Measurements from ENCODE around the gene BAIAP2L2. TPM values are rescaled to one million over a fixed set of nuclear protein-coding genes. Genes with fewer than 3 reads are reported as not detected.

The BAIAP2L2 gene
- total RNA-seq, 1 experiment from 2014 or later: 2.3 TPM

DNA sequence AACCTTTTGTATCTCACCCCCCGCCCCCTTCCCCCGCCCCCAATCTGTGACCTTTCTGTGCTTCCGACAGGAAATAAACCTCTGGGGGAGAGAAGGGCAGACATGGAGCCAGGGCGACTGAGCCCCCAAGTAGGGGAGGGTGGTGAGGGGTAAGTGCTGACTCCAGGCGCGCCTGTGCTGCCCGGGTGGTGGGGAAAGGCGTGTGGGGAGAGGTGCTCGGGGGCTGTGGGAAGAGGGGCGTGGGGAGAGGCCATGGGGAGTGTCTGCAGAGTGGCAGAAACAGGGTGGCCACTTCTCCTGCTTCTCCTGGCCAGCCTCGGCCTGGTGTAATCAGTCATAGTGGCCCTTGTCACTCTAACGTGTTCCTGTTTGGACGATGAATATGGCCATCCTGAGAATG lies 34.5 kb downstream of the BAIAP2L2 start:
- TF ChIP-seq, protein P1, sequence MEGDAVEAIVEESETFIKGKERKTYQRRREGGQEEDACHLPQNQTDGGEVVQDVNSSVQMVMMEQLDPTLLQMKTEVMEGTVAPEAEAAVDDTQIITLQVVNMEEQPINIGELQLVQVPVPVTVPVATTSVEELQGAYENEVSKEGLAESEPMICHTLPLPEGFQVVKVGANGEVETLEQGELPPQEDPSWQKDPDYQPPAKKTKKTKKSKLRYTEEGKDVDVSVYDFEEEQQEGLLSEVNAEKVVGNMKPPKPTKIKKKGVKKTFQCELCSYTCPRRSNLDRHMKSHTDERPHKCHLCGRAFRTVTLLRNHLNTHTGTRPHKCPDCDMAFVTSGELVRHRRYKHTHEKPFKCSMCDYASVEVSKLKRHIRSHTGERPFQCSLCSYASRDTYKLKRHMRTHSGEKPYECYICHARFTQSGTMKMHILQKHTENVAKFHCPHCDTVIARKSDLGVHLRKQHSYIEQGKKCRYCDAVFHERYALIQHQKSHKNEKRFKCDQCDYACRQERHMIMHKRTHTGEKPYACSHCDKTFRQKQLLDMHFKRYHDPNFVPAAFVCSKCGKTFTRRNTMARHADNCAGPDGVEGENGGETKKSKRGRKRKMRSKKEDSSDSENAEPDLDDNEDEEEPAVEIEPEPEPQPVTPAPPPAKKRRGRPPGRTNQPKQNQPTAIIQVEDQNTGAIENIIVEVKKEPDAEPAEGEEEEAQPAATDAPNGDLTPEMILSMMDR (conservative IDR thresholded peaks at IDR 0.05): no peak
- Mint-ChIP-seq H3K9me3 (no peaks in the 10 kb centered on the region), H3K4me1 (peaks cover 0 to 6% of the 10 kb centered on the region in 2 experiments; a peak in 2 of 4 replicates), H3K4me3 (no peak overlapping the region), H3K36me3 (ENCODE audit: insufficient read depth in 1 of 3, low read depth in 3 of 3) (peaks cover 6 to 39% (median 21%) of the 10 kb centered on the region in 3 experiments; a peak in 6 of 7 replicates), H3K27me3 (ENCODE audit: low read depth) (peaks cover 15% of the 10 kb centered on the region), H3K27ac (no peak overlapping the region)
- no peak overlapping the region for H3K27ac ChIP-seq (ENCODE audit: insufficient read length, low read depth, low read length)
- H4K91ac ChIP-seq (ENCODE audit: insufficient read length, low read depth, low read length): no peak overlapping the region
- no peak overlapping the region for H2BK20ac ChIP-seq (ENCODE audit: low read depth, low read length, poor library complexity, severe bottlenecking)
- H3K79me1 ChIP-seq (ENCODE audit: insufficient read depth, low read depth, low read length, poor library complexity, severe bottlenecking): no peaks in the 10 kb centered on the region
- H2BK12ac ChIP-seq (ENCODE audit: insufficient read length, low read depth, low read length): no peak overlapping the region
- no peaks in the 10 kb centered on the region for H3K9me3 ChIP-seq (ENCODE audit: control insufficient read depth, low read depth, low read length)
- no peak overlapping the region for H3T11ph ChIP-seq (ENCODE audit: low read length)
- no peak overlapping the region for H2AFZ ChIP-seq (ENCODE audit: low read length)
- no peak overlapping the region for H3K4ac ChIP-seq (ENCODE audit: low read depth, low read length)
- H2BK120ac ChIP-seq (ENCODE audit: low read depth, low read length, poor library complexity, severe bottlenecking): no peak overlapping the region
- H3K23ac ChIP-seq (ENCODE audit: insufficient read length, low read depth, low read length): no peak overlapping the region
- H2AK5ac ChIP-seq (ENCODE audit: insufficient read length, low read length): no peak overlapping the region
- no peak overlapping the region for H3K18ac ChIP-seq (ENCODE audit: insufficient read length, low read depth, low read length)
- H3K56ac ChIP-seq (ENCODE audit: insufficient read length, low read depth, low read length): no peak overlapping the region
- no peak overlapping the region for H2BK5ac ChIP-seq (ENCODE audit: insufficient read length, low read length)
- H2BK15ac ChIP-seq (ENCODE audit: low read depth, low read length): no peak overlapping the region
- no peak overlapping the region for H4K8ac ChIP-seq (replicated peaks; ENCODE audit: insufficient read length, low read depth, low read length)
- H3K79me2 ChIP-seq (ENCODE audit: insufficient read depth, low read length): no peaks in the 10 kb centered on the region
- H3K27me3 ChIP-seq (ENCODE audit: insufficient read depth, low read length): no peaks in the 10 kb centered on the region
- H3K9ac ChIP-seq (ENCODE audit: extremely low read depth, insufficient read length, low read length): no peak overlapping the region
- no peak overlapping the region for H3K4me2 ChIP-seq (ENCODE audit: insufficient read depth, insufficient read length, low read length)
- no peak overlapping the region for H3K14ac ChIP-seq (ENCODE audit: insufficient read depth, low read length)
- WGBS (ENCODE audit: extremely low coverage, insufficient read length, low lambda C conversion rate): no CpG with 5 or more reads among the region's 13 CpGs
- H4K5ac ChIP-seq (ENCODE audit: insufficient read length, low read depth, low read length): no peak overlapping the region
- H3K23me2 ChIP-seq (ENCODE audit: insufficient read length, low read depth, low read length, poor library complexity, severe bottlenecking): no peaks in the 10 kb centered on the region
- no peaks in the 10 kb centered on the region for H4K20me1 ChIP-seq (ENCODE audit: control insufficient read depth, insufficient read depth, insufficient read length)
- no peak for DNase-seq
- H3K4me1 ChIP-seq (ENCODE audit: insufficient read depth, low read length): no peaks in the 10 kb centered on the region

Data from H9 (cell line).